ENCODE data around the gene EIF4E2.

EIF4E2 gene

GRCh38 chr2:232538671-232539070 lies 11.8 kb upstream of the EIF4E2 start:
- no peak for DNase-seq (ENCODE audit: low read depth)
- TF ChIP-seq CTCF (conservative IDR thresholded peaks at IDR 0.05; ENCODE audit: low read length) = no peak
- no peak overlapping the region for H3K4me3 ChIP-seq (ENCODE audit: low read length)

- TF ChIP-seq CTCF (conservative IDR thresholded peaks at IDR 0.05; ENCODE audit: low read length) = no peak
- H3K4me3 ChIP-seq (ENCODE audit: low read length) = no peak within 1 kb of the TSS
- DNase-seq (ENCODE audit: low read depth) = no peak
Measured at GRCh38 chr2:232539298-232540231, 10.9 kb upstream of the EIF4E2 start, which contains the start of gene CHRNG. TSS of gene CHRNG (plus strand) at chr2:232539692. CDS start at chr2:232539748, 56 bp downstream.

GRCh38 chr2:232540441-232541041 lies 9.9 kb upstream of the EIF4E2 start:
- no peak for DNase-seq (ENCODE audit: low read depth)
- no peak for TF ChIP-seq CTCF (conservative IDR thresholded peaks at IDR 0.05; ENCODE audit: low read length)
- H3K4me3 ChIP-seq (ENCODE audit: low read length) = no peak overlapping the region

GRCh38 chr2:232541195-232541960 lies 9.1 kb upstream of the EIF4E2 start:
- TF ChIP-seq CTCF (conservative IDR thresholded peaks at IDR 0.05; ENCODE audit: low read length) = no peak
- DNase-seq (ENCODE audit: low read depth) = no peak
- H3K4me3 ChIP-seq (ENCODE audit: low read length) = no peak overlapping the region

- no peak for DNase-seq (ENCODE audit: low read depth)
- TF ChIP-seq CTCF (conservative IDR thresholded peaks at IDR 0.05; ENCODE audit: low read length) = no peak
- no peak overlapping the region for H3K4me3 ChIP-seq (ENCODE audit: low read length)
Measured at GRCh38 chr2:232541961-232542714, 8.4 kb upstream of the EIF4E2 start.

- DNase-seq (ENCODE audit: low read depth) = no peak
- H3K4me3 ChIP-seq (ENCODE audit: low read length) = no peak overlapping the region
- no peak for TF ChIP-seq CTCF (conservative IDR thresholded peaks at IDR 0.05; ENCODE audit: low read length)
Measured at GRCh38 chr2:232542715-232543467, 7.6 kb upstream of the EIF4E2 start.
